ENCODE measurements around the gene OTOP1.
"Not testable (repeated sequence)": the region's sequence is repeated elsewhere in the genome, so short reads cannot be mapped to it uniquely, and the experiment has no call there.

GRCh38 chr4:4188557-4188956 lies 38.2 kb downstream of the OTOP1 start:
- not testable (repeated sequence) for TF ChIP-seq CTCF (IDR thresholded peaks at IDR 0.05); EZH2 (IDR thresholded peaks at IDR 0.05; ENCODE audit: borderline replicate concordance, insufficient read depth, low read depth, low read length, poor library complexity, severe bottlenecking)

Measured in B cell (primary cell).